Measurements from ENCODE around the gene PUS7L.
"Not testable (repeated sequence)": the region's sequence is repeated elsewhere in the genome, so short reads cannot be mapped to it uniquely, and the experiment has no call there.

Gene PUS7L

GRCh38 chr12:43750814-43751213 is 7.8 kb downstream of the PUS7L start:
- DNase-seq (ENCODE audit: low spot score) = no peak

- no peak for DNase-seq (ENCODE audit: low spot score)
These were observed 9.6 kb downstream of the PUS7L start for GRCh38 chr12:43749016-43749415.

- DNase-seq (ENCODE audit: low spot score) = no peak
These were observed 13.8 kb downstream of the PUS7L start for GRCh38 chr12:43744826-43745225.

GRCh38 chr12:43742106-43742505 is 16.5 kb downstream of the PUS7L start:
- no peak for DNase-seq (ENCODE audit: low spot score)

GRCh38 chr12:43740511-43741100 is 18.0 kb downstream of the PUS7L start:
- no peak for DNase-seq (ENCODE audit: low spot score)

GRCh38 chr12:43737646-43738045 is 20.9 kb downstream of the PUS7L start:
- DNase-seq (ENCODE audit: low spot score) = no peak

- no peak for DNase-seq (ENCODE audit: low spot score)
These were observed 21.6 kb downstream of the PUS7L start for GRCh38 chr12:43736927-43737440.

GRCh38 chr12:43733687-43734086 is 24.9 kb downstream of the PUS7L start:
- no peak for DNase-seq (ENCODE audit: low spot score)

GRCh38 chr12:43730283-43730682 is 28.3 kb downstream of the PUS7L start:
- no peak for DNase-seq (ENCODE audit: low spot score)

- no peak for DNase-seq (ENCODE audit: low spot score)
These were observed 29.9 kb downstream of the PUS7L start for GRCh38 chr12:43728698-43729097.

- no peak for DNase-seq (ENCODE audit: low spot score)
These were observed 30.5 kb downstream of the PUS7L start for GRCh38 chr12:43728117-43728516.

GRCh38 chr12:43723134-43723533 is 35.5 kb downstream of the PUS7L start:
- DNase-seq (ENCODE audit: low spot score) = no peak

- no peak for DNase-seq (ENCODE audit: low spot score)
These were observed 36.0 kb downstream of the PUS7L start for GRCh38 chr12:43722621-43723020.

- DNase-seq (ENCODE audit: low spot score) = no peak
These were observed 47.2 kb downstream of the PUS7L start for GRCh38 chr12:43711348-43711747.

- not testable (repeated sequence) for DNase-seq (ENCODE audit: low spot score)
These were observed 54.8 kb downstream of the PUS7L start for GRCh38 chr12:43703772-43704171.

- DNase-seq (ENCODE audit: low spot score) = not testable (repeated sequence)
These were observed 57.4 kb downstream of the PUS7L start for GRCh38 chr12:43701194-43701593.

GRCh38 chr12:43696154-43696553 is 62.4 kb downstream of the PUS7L start:
- no peak for DNase-seq (ENCODE audit: low spot score)

GRCh38 chr12:43694879-43695278 is 63.7 kb downstream of the PUS7L start:
- DNase-seq (ENCODE audit: low spot score) = no peak

- peak; percentile 61 for DNase-seq (ENCODE audit: low spot score)
These were observed 66.5 kb downstream of the PUS7L start for GRCh38 chr12:43692064-43692463.

GRCh38 chr12:43685491-43685890 is 73.1 kb downstream of the PUS7L start:
- not testable (repeated sequence) for DNase-seq (ENCODE audit: low spot score)

- DNase-seq (ENCODE audit: low spot score) = peak; percentile 13
These were observed 82.3 kb downstream of the PUS7L start for GRCh38 chr12:43676183-43676813.

GRCh38 chr12:43675048-43675904 is 83.3 kb downstream of the PUS7L start:
- DNase-seq (ENCODE audit: low spot score) = no peak

GRCh38 chr12:43669373-43669772 is 89.2 kb downstream of the PUS7L start:
- no peak for DNase-seq (ENCODE audit: low spot score)

Measured in COLO829 (cell line).